ENCODE results near the gene SHH.

GRCh38 chr7:155755026-155755425, 57.2 kb downstream of the SHH start:
- TF ChIP-seq CTCF (conservative IDR thresholded peaks at IDR 0.05; ENCODE audit: low read depth, low read length), result no peak
- TF ChIP-seq EZH2phosphoT487 (IDR thresholded peaks at IDR 0.05; ENCODE audit: borderline replicate concordance, low read length), result no peak
- no peak for TF ChIP-seq EZH2 (IDR thresholded peaks at IDR 0.05; ENCODE audit: low read length, unreplicated experiment)
